ENCODE data around the gene ACAP2.

DNA sequence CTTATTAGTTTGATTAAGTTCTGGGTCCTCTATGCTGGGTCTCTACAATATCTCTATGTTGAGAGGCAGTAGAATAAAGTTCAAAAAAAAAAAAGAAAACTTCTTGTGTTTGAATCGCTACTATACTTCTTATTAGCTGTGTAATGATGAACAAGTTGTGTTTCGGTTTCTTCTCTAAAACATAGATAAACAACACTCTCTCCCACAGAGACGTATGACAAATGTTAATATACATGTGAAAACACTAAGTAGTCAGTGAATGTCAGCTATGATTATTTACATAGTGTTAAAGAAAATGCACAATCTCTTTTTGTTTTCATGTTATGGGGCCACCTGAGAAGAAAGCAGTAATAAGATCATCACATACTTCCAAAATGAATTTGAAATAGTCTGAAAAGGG, 45.3 kb downstream of the ACAP2 start:
- no peak for TF ChIP-seq POLR2A (IDR thresholded peaks at IDR 0.05; ENCODE audit: low read depth)
- TF ChIP-seq, protein P1, sequence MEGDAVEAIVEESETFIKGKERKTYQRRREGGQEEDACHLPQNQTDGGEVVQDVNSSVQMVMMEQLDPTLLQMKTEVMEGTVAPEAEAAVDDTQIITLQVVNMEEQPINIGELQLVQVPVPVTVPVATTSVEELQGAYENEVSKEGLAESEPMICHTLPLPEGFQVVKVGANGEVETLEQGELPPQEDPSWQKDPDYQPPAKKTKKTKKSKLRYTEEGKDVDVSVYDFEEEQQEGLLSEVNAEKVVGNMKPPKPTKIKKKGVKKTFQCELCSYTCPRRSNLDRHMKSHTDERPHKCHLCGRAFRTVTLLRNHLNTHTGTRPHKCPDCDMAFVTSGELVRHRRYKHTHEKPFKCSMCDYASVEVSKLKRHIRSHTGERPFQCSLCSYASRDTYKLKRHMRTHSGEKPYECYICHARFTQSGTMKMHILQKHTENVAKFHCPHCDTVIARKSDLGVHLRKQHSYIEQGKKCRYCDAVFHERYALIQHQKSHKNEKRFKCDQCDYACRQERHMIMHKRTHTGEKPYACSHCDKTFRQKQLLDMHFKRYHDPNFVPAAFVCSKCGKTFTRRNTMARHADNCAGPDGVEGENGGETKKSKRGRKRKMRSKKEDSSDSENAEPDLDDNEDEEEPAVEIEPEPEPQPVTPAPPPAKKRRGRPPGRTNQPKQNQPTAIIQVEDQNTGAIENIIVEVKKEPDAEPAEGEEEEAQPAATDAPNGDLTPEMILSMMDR (IDR thresholded peaks at IDR 0.05), result no peak
